Measurements from ENCODE around the gene BOD1L1.

GRCh38 chr4:13537011-13537831 lies 90.3 kb downstream of the BOD1L1 start:
- TF ChIP-seq EP300 (IDR thresholded peaks at IDR 0.05) = no peak
- TF ChIP-seq CTCF (IDR thresholded peaks at IDR 0.05) = no peak
